Measurements from ENCODE around the gene LTBP1. TPM values are rescaled to one million over a fixed set of nuclear protein-coding genes. Genes with fewer than 3 reads are reported as not detected.

The LTBP1 gene, protein sequence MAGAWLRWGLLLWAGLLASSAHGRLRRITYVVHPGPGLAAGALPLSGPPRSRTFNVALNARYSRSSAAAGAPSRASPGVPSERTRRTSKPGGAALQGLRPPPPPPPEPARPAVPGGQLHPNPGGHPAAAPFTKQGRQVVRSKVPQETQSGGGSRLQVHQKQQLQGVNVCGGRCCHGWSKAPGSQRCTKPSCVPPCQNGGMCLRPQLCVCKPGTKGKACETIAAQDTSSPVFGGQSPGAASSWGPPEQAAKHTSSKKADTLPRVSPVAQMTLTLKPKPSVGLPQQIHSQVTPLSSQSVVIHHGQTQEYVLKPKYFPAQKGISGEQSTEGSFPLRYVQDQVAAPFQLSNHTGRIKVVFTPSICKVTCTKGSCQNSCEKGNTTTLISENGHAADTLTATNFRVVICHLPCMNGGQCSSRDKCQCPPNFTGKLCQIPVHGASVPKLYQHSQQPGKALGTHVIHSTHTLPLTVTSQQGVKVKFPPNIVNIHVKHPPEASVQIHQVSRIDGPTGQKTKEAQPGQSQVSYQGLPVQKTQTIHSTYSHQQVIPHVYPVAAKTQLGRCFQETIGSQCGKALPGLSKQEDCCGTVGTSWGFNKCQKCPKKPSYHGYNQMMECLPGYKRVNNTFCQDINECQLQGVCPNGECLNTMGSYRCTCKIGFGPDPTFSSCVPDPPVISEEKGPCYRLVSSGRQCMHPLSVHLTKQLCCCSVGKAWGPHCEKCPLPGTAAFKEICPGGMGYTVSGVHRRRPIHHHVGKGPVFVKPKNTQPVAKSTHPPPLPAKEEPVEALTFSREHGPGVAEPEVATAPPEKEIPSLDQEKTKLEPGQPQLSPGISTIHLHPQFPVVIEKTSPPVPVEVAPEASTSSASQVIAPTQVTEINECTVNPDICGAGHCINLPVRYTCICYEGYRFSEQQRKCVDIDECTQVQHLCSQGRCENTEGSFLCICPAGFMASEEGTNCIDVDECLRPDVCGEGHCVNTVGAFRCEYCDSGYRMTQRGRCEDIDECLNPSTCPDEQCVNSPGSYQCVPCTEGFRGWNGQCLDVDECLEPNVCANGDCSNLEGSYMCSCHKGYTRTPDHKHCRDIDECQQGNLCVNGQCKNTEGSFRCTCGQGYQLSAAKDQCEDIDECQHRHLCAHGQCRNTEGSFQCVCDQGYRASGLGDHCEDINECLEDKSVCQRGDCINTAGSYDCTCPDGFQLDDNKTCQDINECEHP (N-terminal part only)
- total RNA-seq: 10.5 and 43.9 TPM in 2 replicates

DNA sequence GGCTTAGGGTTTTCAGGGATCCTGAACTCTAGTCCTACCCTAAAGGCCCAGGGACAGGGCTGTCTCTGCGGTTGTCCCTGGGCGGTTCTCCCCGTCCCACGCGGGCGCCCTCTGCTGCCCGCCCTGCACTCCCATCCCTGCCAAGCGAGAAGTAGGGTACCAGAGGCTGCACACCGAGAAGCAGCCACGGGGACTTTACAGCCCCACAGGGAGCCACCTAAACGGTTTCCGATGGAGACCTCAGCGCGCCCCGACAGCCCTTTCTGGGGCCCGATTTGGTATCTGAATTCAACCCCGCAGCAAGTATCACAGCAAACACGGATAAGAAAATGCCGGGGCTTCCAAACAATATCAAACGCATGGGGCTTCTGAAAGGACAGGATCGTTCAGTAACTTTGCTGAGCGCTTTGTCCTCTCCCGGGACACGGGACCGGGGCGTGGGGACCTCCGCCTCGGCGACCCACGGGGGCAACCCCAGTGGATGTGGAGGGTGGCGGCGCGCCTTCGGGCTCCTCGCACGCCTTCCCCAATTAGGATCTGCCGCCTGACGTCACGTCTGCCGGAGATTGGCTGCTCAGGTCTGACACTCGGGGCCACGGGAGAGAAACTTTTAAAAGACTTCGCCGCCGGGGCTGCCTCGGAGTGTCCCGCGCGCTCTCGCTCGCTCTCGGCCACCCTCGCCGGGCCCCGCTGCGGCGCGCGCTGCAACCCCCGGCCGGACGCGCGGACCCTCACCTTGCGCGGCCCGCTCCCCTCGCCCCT lies at the start of gene LTBP1:
Gene LTBP1, plus strand, starts transcription at position 640 of the 762 bp plus-strand sequence. CDS start 372 bp downstream, outside the sequence.
- TF ChIP-seq, protein P1, sequence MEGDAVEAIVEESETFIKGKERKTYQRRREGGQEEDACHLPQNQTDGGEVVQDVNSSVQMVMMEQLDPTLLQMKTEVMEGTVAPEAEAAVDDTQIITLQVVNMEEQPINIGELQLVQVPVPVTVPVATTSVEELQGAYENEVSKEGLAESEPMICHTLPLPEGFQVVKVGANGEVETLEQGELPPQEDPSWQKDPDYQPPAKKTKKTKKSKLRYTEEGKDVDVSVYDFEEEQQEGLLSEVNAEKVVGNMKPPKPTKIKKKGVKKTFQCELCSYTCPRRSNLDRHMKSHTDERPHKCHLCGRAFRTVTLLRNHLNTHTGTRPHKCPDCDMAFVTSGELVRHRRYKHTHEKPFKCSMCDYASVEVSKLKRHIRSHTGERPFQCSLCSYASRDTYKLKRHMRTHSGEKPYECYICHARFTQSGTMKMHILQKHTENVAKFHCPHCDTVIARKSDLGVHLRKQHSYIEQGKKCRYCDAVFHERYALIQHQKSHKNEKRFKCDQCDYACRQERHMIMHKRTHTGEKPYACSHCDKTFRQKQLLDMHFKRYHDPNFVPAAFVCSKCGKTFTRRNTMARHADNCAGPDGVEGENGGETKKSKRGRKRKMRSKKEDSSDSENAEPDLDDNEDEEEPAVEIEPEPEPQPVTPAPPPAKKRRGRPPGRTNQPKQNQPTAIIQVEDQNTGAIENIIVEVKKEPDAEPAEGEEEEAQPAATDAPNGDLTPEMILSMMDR (conservative IDR thresholded peaks at IDR 0.05; ENCODE audit: low read depth, low read length): peak; percentile 88
- no peak for DNase-seq (ENCODE audit: low read depth)
- H3K4me3 ChIP-seq (ENCODE audit: low read depth, low read length): peak within 1 kb of the TSS; percentile 43

DNA sequence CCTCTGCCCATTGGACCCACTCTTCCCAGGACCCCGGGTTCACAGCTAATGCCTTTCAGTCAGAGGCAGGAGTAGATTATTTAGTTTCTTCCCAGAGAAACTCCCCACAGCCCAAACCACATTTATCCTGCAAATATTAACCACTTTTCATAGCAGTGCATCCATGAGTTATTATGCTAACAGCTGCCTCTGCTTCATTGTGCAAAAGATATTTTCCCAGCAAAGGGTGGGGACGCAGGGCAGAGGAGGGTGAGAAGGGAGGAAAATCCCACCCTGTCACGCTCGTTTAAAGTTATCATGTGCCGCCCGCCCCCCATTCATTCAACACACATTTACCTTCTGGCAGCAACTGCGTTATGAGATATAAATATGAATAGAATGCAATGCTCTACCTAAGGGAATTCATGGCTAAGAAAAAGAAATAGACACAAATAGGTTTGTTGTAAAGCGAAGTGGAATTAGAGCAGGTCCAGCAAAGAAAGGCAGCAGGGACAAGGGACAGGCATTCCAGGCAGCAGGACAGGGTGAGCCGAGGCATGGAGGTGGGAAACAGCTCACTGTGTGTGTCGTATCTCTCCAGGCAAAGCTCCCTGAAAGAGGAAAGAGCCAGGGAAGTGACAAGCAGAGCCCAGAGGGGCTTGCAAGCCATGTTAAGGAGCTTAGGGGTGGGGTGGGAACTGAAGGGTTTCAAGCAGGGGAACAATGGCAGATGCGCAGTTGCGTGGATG lies 46.3 kb upstream of the LTBP1 start:
- no peak overlapping the region for H3K4me3 ChIP-seq (ENCODE audit: low read depth, low read length)
- TF ChIP-seq, protein P1 (conservative IDR thresholded peaks at IDR 0.05; ENCODE audit: low read depth, low read length): no peak
- DNase-seq (ENCODE audit: low read depth): no peak

DNA sequence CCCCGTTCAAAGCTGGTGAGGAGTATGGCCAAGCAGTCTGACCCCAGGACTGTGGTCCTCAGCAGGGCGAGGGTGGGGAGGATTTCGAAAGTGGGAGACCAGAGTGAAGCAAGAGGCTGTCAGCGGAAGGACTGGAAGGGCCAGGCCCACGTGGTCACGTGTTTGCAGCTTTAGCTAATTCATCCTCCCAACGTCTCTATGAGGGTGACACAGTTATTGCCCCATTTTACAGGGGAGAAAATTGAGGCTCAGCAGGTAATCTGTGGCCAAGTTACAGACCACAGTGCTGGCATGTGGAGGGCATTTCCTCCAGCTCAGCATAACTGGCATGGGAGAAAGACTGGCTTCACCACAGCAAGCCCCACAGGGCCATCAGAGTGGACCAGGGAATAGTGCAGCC lies 45.4 kb upstream of the LTBP1 start:
- TF ChIP-seq, protein P1 (conservative IDR thresholded peaks at IDR 0.05; ENCODE audit: low read depth, low read length): no peak
- no peak overlapping the region for H3K4me3 ChIP-seq (ENCODE audit: low read depth, low read length)
- DNase-seq (ENCODE audit: low read depth): no peak

DNA sequence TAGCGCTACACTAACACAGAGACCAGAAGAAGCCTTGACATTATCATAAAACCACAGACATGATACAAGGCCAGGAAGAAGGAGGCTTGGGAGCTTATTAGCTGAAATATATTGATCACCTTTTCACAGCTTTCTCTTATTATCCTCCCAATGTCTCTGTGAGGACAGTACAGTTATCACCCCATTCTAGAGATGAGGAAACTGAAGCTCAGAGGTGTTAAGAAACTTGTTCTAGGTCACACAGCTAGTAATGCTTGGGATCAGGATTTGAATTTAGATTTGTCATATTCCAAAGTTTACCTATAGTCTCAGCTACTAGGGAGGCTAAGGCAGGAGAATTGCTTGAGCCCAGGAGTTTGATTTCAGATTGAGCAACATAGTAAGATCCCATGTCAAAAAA lies 44.6 kb upstream of the LTBP1 start:
- TF ChIP-seq, protein P1 (conservative IDR thresholded peaks at IDR 0.05; ENCODE audit: low read depth, low read length): no peak
- DNase-seq (ENCODE audit: low read depth): no peak
- H3K4me3 ChIP-seq (ENCODE audit: low read depth, low read length): no peak overlapping the region

DNA sequence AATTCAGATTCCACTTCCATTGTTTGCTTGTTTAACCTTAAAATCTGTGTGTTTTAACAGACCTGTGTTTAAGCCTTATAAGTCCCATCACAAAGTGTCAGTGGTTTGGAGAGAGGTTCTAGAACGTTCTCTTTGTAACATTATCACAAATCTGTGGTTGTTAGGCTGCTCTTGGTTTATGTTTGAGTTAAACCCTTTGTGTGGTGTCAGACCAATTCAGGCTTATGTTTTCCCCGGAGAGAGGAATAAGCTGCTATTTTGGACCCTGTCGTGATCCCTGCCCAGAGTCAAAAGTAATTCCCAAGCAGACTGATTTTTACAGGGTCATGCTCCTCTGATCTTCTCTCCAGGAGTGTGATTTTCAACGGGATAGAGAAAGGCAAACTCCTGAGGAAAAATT lies 43.8 kb upstream of the LTBP1 start:
- DNase-seq (ENCODE audit: low read depth): no peak
- TF ChIP-seq, protein P1 (conservative IDR thresholded peaks at IDR 0.05; ENCODE audit: low read depth, low read length): no peak
- no peak overlapping the region for H3K4me3 ChIP-seq (ENCODE audit: low read depth, low read length)
